MCF 10A (cell line): ENCODE results near the gene PIGBOS1. TPM values are rescaled to one million over a fixed set of nuclear protein-coding genes. Genes with fewer than 3 reads are reported as not detected.
A peak's percentile ranks its signal among the peaks of the same experiment; 100 is the strongest.
"Not testable (repeated sequence)": the region's sequence is repeated elsewhere in the genome, so short reads cannot be mapped to it uniquely, and the experiment has no call there.

Experiments
- BruUV-seq: library from RNA; stranded (reverse); fragments of 400-500 nt; replicated peaks from 2 replicates; lab custom pipeline; 2021; lab: Mats Ljungman, UMichigan
- CTCF ChIA-PET: fragments of 300-600 bp; sonication (Branson Sonifier 250); formaldehyde crosslinking; extraction: SDS; loops from one replicate; lab custom pipeline; 2021; ENCODE audit warnings: antibody characterized with exemption, inconsistent platforms; lab: Yijun Ruan, JAX
- POLR2A ChIA-PET: fragments of 300-600, 350-650 bp; sonication (Branson Sonifier 250); formaldehyde crosslinking; extraction: SDS; loops from one replicate; lab custom pipeline; 2020; ENCODE audit warnings: antibody characterized with exemption, inconsistent platforms; lab: Yijun Ruan, JAX
- DNase-seq: peaks from one replicate; pipeline ENCODE4 v3.0.0-alpha.2; 2018; ENCODE audit not compliant: unreplicated experiment
- H3K27ac Mint-ChIP-seq: one replicate; pipeline ENCODE4 v1.8.0; 2022; ENCODE audit warnings: mild to moderate bottlenecking, low read depth, mixed read lengths; ENCODE audit not compliant: unreplicated experiment
- H3K27me3 Mint-ChIP-seq: one replicate; pipeline ENCODE4 v1.8.0; 2022; ENCODE audit warnings: mixed read lengths; ENCODE audit not compliant: insufficient read depth, unreplicated experiment
- H3K36me3 Mint-ChIP-seq: one replicate; pipeline ENCODE4 v1.8.0; 2022; ENCODE audit warnings: mild to moderate bottlenecking, moderate library complexity, mixed read lengths; ENCODE audit not compliant: insufficient read depth, unreplicated experiment
- H3K4me1 Mint-ChIP-seq: one replicate; pipeline ENCODE4 v1.8.0; 2022; ENCODE audit warnings: mixed read lengths; ENCODE audit not compliant: insufficient read depth, unreplicated experiment
- H3K4me3 Mint-ChIP-seq: one replicate; pipeline ENCODE4 v1.8.0; 2022; ENCODE audit warnings: mild to moderate bottlenecking, moderate library complexity, mixed read lengths; ENCODE audit not compliant: unreplicated experiment
- H3K9me3 Mint-ChIP-seq: one replicate; pipeline ENCODE4 v1.8.0; 2022; ENCODE audit warnings: mixed read lengths; ENCODE audit not compliant: unreplicated experiment
- intact Hi-C: fragments of 100-400 bp; cut with micrococcal nuclease; formaldehyde crosslinking; loops from 2 replicates; pipeline ENCODE4 v1.14.1; 2022
- total RNA-seq: library from RNA; stranded (reverse); gene quantifications from 2 replicates; pipeline ENCODE4 v1.2.3, GENCODE V29; 2022
- TF ChIP-seq, protein P1 (sequence below): fragments of 200-600 bp; IDR thresholded peaks from one replicate; pipeline ENCODE4 v1.8.0; 2022; ENCODE audit warnings: antibody characterized with exemption, mild to moderate bottlenecking; ENCODE audit not compliant: unreplicated experiment

The PIGBOS1 gene
- total RNA-seq, 1 experiment from 2014 or later = 13.9 TPM

DNA sequence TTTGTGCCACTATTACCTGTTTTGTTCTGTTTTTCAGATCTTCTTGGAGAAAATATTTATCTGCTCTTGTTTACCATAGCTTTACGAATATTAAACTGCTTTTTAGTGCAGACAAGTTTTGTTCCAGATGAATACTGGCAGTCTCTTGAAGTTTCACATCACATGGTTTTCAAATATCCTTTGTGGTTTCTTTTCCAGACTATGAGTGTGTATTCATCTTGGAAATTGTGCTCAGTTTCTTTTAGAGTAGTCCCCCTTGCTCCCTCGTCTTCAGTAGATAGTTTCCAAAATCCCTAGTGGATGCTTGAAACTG is 1.3 kb upstream of the PIGBOS1 start:
- peaks cover 14% of the 10 kb centered on the region for H3K4me1 Mint-ChIP-seq
- ChIA-PET CTCF (interaction anchor here (1.0 to 1.7 kb wide), 3 partner anchors 9 to 115 kb away, joined by 3 read pairs; no protein-coding TSS in a partner anchor), POLR2A (interaction anchor here (0.6 to 3.3 kb wide), 8 partner anchors 32 to 1394 kb away, joined by 3 to 22 read pairs (median 6); partner anchors contain the start of gene RSL24D1)
- H3K36me3 Mint-ChIP-seq = peaks cover 23% of the 10 kb centered on the region
- H3K27ac Mint-ChIP-seq = no peak overlapping the region
- H3K9me3 Mint-ChIP-seq = no peaks in the 10 kb centered on the region
- intact Hi-C loops = no loop called here
- peak overlapping the region; percentile 93 for H3K4me3 Mint-ChIP-seq
- no TSS peak for BruUV-seq
- TF ChIP-seq, protein P1, sequence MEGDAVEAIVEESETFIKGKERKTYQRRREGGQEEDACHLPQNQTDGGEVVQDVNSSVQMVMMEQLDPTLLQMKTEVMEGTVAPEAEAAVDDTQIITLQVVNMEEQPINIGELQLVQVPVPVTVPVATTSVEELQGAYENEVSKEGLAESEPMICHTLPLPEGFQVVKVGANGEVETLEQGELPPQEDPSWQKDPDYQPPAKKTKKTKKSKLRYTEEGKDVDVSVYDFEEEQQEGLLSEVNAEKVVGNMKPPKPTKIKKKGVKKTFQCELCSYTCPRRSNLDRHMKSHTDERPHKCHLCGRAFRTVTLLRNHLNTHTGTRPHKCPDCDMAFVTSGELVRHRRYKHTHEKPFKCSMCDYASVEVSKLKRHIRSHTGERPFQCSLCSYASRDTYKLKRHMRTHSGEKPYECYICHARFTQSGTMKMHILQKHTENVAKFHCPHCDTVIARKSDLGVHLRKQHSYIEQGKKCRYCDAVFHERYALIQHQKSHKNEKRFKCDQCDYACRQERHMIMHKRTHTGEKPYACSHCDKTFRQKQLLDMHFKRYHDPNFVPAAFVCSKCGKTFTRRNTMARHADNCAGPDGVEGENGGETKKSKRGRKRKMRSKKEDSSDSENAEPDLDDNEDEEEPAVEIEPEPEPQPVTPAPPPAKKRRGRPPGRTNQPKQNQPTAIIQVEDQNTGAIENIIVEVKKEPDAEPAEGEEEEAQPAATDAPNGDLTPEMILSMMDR = no peak
- DNase-seq = no peak
- no peaks in the 10 kb centered on the region for H3K27me3 Mint-ChIP-seq

DNA sequence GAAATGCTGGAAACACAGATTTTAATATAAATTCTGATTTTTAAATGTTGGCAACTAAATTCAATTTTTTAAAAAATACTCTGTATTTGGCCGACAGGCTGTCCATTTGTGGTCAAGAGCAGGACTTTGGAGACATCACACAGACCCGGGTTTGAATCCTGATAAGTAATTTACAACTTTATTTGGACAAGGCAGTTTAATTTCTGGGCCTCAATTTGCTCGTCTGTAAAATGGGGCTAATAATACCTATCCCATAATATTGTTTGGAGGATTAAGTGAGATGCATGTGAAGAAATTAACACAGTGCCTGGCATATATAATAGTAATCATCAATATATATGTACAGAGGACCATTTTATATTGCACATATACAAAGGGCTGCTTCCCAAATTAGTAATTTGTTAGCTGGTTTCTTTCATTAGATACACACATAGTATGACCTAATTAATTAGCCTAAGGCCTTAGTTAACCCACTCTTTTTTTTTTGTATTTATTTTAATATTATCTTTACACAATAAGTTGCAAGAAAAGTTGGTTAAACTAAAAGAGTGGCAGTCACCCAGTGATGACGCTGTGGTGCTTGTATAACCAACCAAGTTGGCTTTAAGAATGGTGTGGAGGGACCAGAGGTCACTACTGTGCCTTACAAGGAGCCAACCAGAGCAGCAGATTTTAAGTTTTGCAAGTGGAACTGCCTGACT is 764 bp upstream of the PIGBOS1 start:
- ChIA-PET POLR2A (interaction anchor here (0.6 to 3.3 kb wide), 27 partner anchors 9 to 1410 kb away, joined by 3 to 22 read pairs (median 4); partner anchors contain the start of genes CCPG1, PIERCE2 and RSL24D1), CTCF (interaction anchor here (0.6 to 2.3 kb wide), 9 partner anchors 9 to 639 kb away, joined by 3 to 12 read pairs (median 3); partner anchors contain the start of genes CCPG1 and PIERCE2)
- Mint-ChIP-seq H3K4me3 (peak overlapping the region; percentile 93), H3K27ac (peak overlapping the region; percentile 98), H3K36me3 (peaks cover 18% of the 10 kb centered on the region), H3K4me1 (peaks cover 15% of the 10 kb centered on the region), H3K9me3 (no peaks in the 10 kb centered on the region), H3K27me3 (no peaks in the 10 kb centered on the region)
- TF ChIP-seq, protein P1 = no peak
- BruUV-seq = TSS peak; percentile 67
- intact Hi-C loops = loop anchor here (1.0 kb wide), 3 partner anchors 89 to 322 kb away; partner anchors contain the start of genes CCPG1 and PIERCE2
- DNase-seq = peak; percentile 22

DNA sequence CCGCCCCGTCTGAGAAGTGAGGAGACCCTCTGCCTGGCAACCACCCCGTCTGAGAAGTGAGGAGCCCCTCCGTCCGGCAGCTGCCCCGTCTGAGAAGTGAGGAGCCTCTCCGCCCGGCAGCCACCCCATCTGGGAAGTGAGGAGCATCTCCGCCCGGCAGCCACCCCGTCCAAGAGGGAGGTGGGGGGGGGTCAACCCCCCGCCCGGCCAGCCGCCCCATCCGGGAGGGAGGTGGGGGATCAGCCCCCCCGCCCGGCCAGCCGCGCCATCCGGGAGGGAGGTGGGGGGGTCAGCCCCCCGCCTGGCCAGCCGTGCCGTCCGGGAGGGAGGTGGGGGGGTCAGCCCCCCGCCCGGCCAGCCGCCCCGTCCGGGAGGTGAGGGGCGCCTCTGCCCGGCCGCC is 16.1 kb downstream of the PIGBOS1 start:
- POLR2A ChIA-PET, H3K27me3 Mint-ChIP-seq, H3K36me3 Mint-ChIP-seq, H3K27ac Mint-ChIP-seq, CTCF ChIA-PET, H3K4me3 Mint-ChIP-seq, BruUV-seq, H3K4me1 Mint-ChIP-seq, DNase-seq, intact Hi-C loops, H3K9me3 Mint-ChIP-seq: not testable (repeated sequence)

DNA sequence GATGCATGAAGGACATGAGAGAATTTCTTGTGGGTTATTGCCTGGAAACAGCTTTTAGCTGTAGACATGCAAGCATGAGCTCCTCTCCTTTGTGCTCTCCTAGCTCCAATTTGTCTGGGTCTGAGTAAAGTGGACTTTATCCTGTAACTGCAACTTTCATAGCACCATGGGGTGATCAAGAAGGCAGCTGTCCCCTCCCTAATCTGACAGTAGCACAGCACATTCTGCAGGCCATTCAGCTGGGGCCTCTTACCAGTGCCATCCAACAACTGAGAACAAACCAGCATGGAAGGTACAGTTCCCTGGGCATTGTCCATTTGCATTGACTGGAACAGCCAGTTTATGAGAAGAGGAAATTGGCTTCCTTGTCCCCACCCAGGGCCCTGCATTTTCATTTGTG is 21.6 kb downstream of the PIGBOS1 start:
- ChIA-PET POLR2A (no interaction called here), CTCF (interaction anchor here (0.7 to 1.3 kb wide), 4 partner anchors 76 to 342 kb away, joined by 3 read pairs; no protein-coding TSS in a partner anchor)
- Mint-ChIP-seq H3K4me1 (no peaks in the 10 kb centered on the region), H3K27me3 (no peaks in the 10 kb centered on the region), H3K4me3 (no peak overlapping the region), H3K9me3 (no peaks in the 10 kb centered on the region), H3K36me3 (no peaks in the 10 kb centered on the region), H3K27ac (no peak overlapping the region)
- no TSS peak for BruUV-seq
- DNase-seq = no peak
- TF ChIP-seq, protein P1 = no peak
- intact Hi-C loops = no loop called here
